Endothelial cell of umbilical vein (primary cell): ENCODE measurements around the gene PPP4C. TPM values are rescaled to one million over a fixed set of nuclear protein-coding genes. Genes with fewer than 3 reads are reported as not detected.

ENCODE experiments used
- BruUV-seq: library from RNA; stranded (reverse); fragments of 400-500 nt; replicated peaks from 2 replicates; lab custom pipeline; 2021; lab: Mats Ljungman, UMichigan
- CTCF ChIA-PET: fragments of 300-600, 350-600 bp; sonication (Branson Sonifier 250); formaldehyde crosslinking; loops from one replicate; lab custom pipeline; 2021; ENCODE audit warnings: antibody characterized with exemption, inconsistent platforms; lab: Charles Lee
- POLR2A ChIA-PET: fragments of 300-600, 350-600 bp; sonication (Branson Sonifier 250); formaldehyde crosslinking; loops from one replicate; lab custom pipeline; 2021; ENCODE audit warnings: antibody characterized with exemption, inconsistent platforms; lab: Charles Lee
- DNase-seq: peaks from one replicate; pipeline ENCODE4 v3.0.0-alpha.2; 2011; ENCODE audit warnings: low read depth, low spot score
- FAIRE-seq: peaks from 2 replicates; lab custom pipeline; 2011; peaks lifted over from hg19 to GRCh38; lab: Jason Lieb, UNC
- H2AFZ ChIP-seq: 2 replicates; pipeline ENCODE4 v1.6.0; 2012; ENCODE audit warnings: low read depth, low read length, control low read depth, inconsistent platforms
- H3K27ac ChIP-seq: 2 replicates; pipeline ENCODE4 v1.5.1; 2011; ENCODE audit warnings: low read depth, mild to moderate bottlenecking, control low read depth, low read length, moderate library complexity; ENCODE audit not compliant: insufficient read depth
- H3K27me3 ChIP-seq, 2 experiments: 2 replicates each; pipeline versions ENCODE4 v1.6.0 to v1.6.1; 2011; ENCODE audit warnings: low read length in 2 of 2, mixed read lengths in 1 of 2; ENCODE audit not compliant: control insufficient read depth in 2 of 2, insufficient read depth in 2 of 2
- H3K36me3 ChIP-seq, 2 experiments: 2 replicates in 1 of 2; 3 replicates in 1 of 2; pipeline ENCODE4 v1.5.1; 2011; ENCODE audit warnings: low read length in 2 of 2, mild to moderate bottlenecking in 1 of 2, moderate library complexity in 1 of 2; ENCODE audit not compliant: control insufficient read depth in 2 of 2, insufficient read depth in 2 of 2; ENCODE audit errors: extremely low read depth in 1 of 2
- H3K4me1 ChIP-seq: 3 replicates; pipeline ENCODE4 v1.5.1; 2011; ENCODE audit warnings: mild to moderate bottlenecking, low read length; ENCODE audit not compliant: control insufficient read depth, insufficient read depth; ENCODE audit errors: extremely low read depth
- H3K4me2 ChIP-seq: 2 replicates; pipeline ENCODE4 v1.6.1; 2011; ENCODE audit warnings: low read length, control low read depth, mixed read lengths; ENCODE audit not compliant: insufficient read depth
- H3K4me3 ChIP-seq, 3 experiments: fragments of 200-600 bp in 1 of 3; sonication (generic), shearing (Covaris generic) in 1 of 3; replicated peaks in 1 of 3; 2 replicates each; pipeline ENCODE4 v1.5.1; 2011 to 2016; ENCODE audit warnings: control low read depth in 3 of 3, low read length in 3 of 3, mild to moderate bottlenecking in 2 of 3, inconsistent platforms in 1 of 3, low read depth in 1 of 3, moderate library complexity in 1 of 3; ENCODE audit not compliant: insufficient read depth in 1 of 3
- H3K79me2 ChIP-seq: 2 replicates; pipeline ENCODE4 v1.6.0; 2012; ENCODE audit warnings: low read length, inconsistent platforms; ENCODE audit not compliant: control insufficient read depth, insufficient read depth
- H3K9ac ChIP-seq: replicated peaks from 2 replicates; pipeline ENCODE3; 2011; ENCODE audit warnings: low read length, control low read depth; ENCODE audit not compliant: insufficient read depth; ENCODE audit errors: extremely low read depth
- H3K9me1 ChIP-seq: replicated peaks from 3 replicates; pipeline ENCODE4 v1.6.0; 2011; ENCODE audit warnings: mild to moderate bottlenecking, low read length; ENCODE audit not compliant: control insufficient read depth, insufficient read depth; ENCODE audit errors: extremely low read depth
- H3K9me3 ChIP-seq: replicated peaks from 2 replicates; pipeline ENCODE4 v1.5.1; 2012; ENCODE audit warnings: low read length, inconsistent platforms; ENCODE audit not compliant: control insufficient read depth, insufficient read depth
- H4K20me1 ChIP-seq: replicated peaks from 2 replicates; pipeline ENCODE3; 2011; ENCODE audit warnings: mild to moderate bottlenecking, low read length; ENCODE audit not compliant: control insufficient read depth, insufficient read depth; ENCODE audit errors: extremely low read depth
- EZH2 ChIP-seq: IDR thresholded peaks from 2 replicates; pipeline ENCODE4 v1.6.1; 2012; ENCODE audit warnings: borderline replicate concordance, low read depth, mild to moderate bottlenecking, moderate library complexity, low read length, inconsistent platforms; ENCODE audit not compliant: severe bottlenecking
- FOS ChIP-seq: IDR thresholded peaks from 2 replicates; pipeline ENCODE4 v1.6.1; 2011; ENCODE audit warnings: mild to moderate bottlenecking, low read length, moderate library complexity, borderline replicate concordance; ENCODE audit not compliant: insufficient read depth
- GATA2 ChIP-seq: IDR thresholded peaks from 2 replicates; pipeline ENCODE4 v1.7.0; 2011; ENCODE audit warnings: low read depth, mild to moderate bottlenecking, moderate library complexity, mixed read lengths, low read length; ENCODE audit not compliant: insufficient read length, insufficient read depth
- JUN ChIP-seq: IDR thresholded peaks from 2 replicates; pipeline ENCODE4 v1.6.1; 2011; ENCODE audit warnings: borderline replicate concordance, low read depth; ENCODE audit not compliant: insufficient read length, insufficient read depth
- MYC ChIP-seq: IDR thresholded peaks from one replicate; pipeline ENCODE4 v1.6.1; 2011; ENCODE audit warnings: mild to moderate bottlenecking, low read depth, low read length
- POLR2A ChIP-seq: IDR thresholded peaks from 2 replicates; pipeline ENCODE4 v1.6.1; 2012; ENCODE audit warnings: low read depth, mild to moderate bottlenecking, control low read depth, low read length
- POLR2AphosphoS5 ChIP-seq: IDR thresholded peaks from 2 replicates; pipeline ENCODE4 v1.6.1; 2012; ENCODE audit warnings: low read depth, mild to moderate bottlenecking, control low read depth, low read length, moderate library complexity; ENCODE audit not compliant: insufficient read depth
- dilution Hi-C: fragments of 300-500 bp; cut with MboI; formaldehyde crosslinking; loops from one replicate; pipeline ENCODE4 v1.15.0; 2019; ENCODE audit warnings: low sequenced_read_pairs; ENCODE audit not compliant: extremely low pct_ligation_motif_present
- intact Hi-C: fragments of 100-400 bp; cut with micrococcal nuclease; formaldehyde crosslinking; loops from one replicate; pipeline ENCODE4 v1.10.0; 2022
- polyA plus RNA-seq, 4 experiments: library from polyadenylated mRNA; depleted of rRNA in 3 of 4; stranded (reverse) in 3 of 4; unstranded in 1 of 4; fragments of >200 nt; gene quantifications; 2 replicates each; pipeline versions ENCODE4 v1.2.1 to v1.2.3, GENCODE V29; 2011 to 2012; ENCODE audit warnings: missing spikeins in 1 of 4
- total RNA-seq: library from RNA; stranded (reverse); gene quantifications from 2 replicates; pipeline ENCODE4 v1.2.3, GENCODE V29; 2021
- TF ChIP-seq, protein P1 (sequence below), 2 donors: IDR thresholded peaks; 1 replicate in 1 of 2; 2 replicates in 1 of 2; pipeline ENCODE4 v1.5.1; 2011; ENCODE audit warnings: low read length in 2 of 2, mild to moderate bottlenecking in 2 of 2, moderate library complexity in 2 of 2, control low read depth in 1 of 2, inconsistent platforms in 1 of 2, low read depth in 1 of 2; ENCODE audit not compliant: insufficient read depth in 1 of 2; ENCODE audit errors: extremely low read depth in 1 of 2
- TF ChIP-seq, protein P2 (sequence below): IDR thresholded peaks from 2 replicates; pipeline ENCODE4 v1.6.1; 2011; ENCODE audit not compliant: insufficient read depth, insufficient read length

PPP4C gene
- total and polyA plus RNA-seq, 2 donors (not counting 3 experiments of a cell fraction or from before 2014, with no cell fraction given), result 167 to 327 TPM

DNA sequence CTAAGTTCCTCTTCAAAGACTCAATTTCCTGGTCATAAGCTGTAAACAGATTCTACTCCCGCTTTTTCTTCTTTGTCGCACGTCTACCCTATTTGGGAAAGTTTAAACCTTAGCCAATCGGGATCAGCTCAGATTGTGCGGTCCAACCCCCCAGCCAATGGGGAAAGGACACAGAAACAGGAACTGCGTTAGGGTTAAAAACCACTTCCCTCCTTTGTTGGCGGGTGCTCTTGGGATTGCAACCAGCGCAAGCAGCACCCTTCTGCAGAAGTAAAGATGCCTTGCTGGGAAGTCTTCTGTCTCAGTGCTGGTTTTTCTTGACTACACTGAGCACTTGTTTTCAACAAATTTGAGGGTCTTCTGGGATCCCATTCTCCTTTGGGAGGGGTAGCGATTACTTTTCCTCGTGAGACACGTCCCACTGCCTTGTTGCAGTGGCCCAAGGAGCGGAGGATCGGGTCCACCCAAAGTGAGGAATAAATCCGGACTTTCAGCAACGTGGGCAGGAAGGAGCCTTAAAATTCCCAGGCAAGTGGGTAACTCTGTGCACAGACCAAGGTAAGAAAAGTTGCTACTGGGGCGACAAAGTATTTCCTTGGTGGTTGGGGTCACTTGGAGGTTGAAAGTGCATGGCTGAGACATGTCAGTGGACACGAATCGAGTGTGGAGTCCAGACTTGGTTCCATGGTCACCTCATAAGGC, 21.2 kb downstream of the PPP4C start:
- dilution Hi-C loops (no loop called here), intact Hi-C loops (loop anchor here (1.0 to 10.0 kb wide), 3 partner anchors 26 to 558 kb away; partner anchors contain the start of genes FBRS, MAPK3, PRR14 and ZNF771)
- DNase-seq (peak; percentile 24), FAIRE-seq (no peak)
- Histone ChIP-seq H3K4me2 (no peak overlapping the region), H3K36me3 (peaks cover 0 to 8% of the 10 kb centered on the region in 2 experiments), H4K20me1 (no peaks in the 10 kb centered on the region), H3K4me1 (peaks cover 16% of the 10 kb centered on the region), H3K9ac (no peak overlapping the region), H3K9me3 (peaks cover 3% of the 10 kb centered on the region), H3K79me2 (no peaks in the 10 kb centered on the region), H3K9me1 (no peaks in the 10 kb centered on the region), H3K27me3 (no peaks in the 10 kb centered on the region), H2AFZ (no peak overlapping the region), H3K4me3 (no peak overlapping the region), H3K27ac (no peak overlapping the region)
- TF ChIP-seq FOS, result no peak
- TF ChIP-seq, protein P1, sequence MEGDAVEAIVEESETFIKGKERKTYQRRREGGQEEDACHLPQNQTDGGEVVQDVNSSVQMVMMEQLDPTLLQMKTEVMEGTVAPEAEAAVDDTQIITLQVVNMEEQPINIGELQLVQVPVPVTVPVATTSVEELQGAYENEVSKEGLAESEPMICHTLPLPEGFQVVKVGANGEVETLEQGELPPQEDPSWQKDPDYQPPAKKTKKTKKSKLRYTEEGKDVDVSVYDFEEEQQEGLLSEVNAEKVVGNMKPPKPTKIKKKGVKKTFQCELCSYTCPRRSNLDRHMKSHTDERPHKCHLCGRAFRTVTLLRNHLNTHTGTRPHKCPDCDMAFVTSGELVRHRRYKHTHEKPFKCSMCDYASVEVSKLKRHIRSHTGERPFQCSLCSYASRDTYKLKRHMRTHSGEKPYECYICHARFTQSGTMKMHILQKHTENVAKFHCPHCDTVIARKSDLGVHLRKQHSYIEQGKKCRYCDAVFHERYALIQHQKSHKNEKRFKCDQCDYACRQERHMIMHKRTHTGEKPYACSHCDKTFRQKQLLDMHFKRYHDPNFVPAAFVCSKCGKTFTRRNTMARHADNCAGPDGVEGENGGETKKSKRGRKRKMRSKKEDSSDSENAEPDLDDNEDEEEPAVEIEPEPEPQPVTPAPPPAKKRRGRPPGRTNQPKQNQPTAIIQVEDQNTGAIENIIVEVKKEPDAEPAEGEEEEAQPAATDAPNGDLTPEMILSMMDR (IDR thresholded peaks at IDR 0.05; ENCODE audit: extremely low read depth in 1 of 2, insufficient read depth in 1 of 2, low read depth in 1 of 2, low read length in 2 of 2), result no peak
- TF ChIP-seq JUN, result no peak
- TF ChIP-seq GATA2, result no peak
- no peak for TF ChIP-seq POLR2AphosphoS5
- no peak for TF ChIP-seq MYC
- no peak for TF ChIP-seq POLR2A
- TF ChIP-seq EZH2, result no peak
- TF ChIP-seq, protein P2, sequence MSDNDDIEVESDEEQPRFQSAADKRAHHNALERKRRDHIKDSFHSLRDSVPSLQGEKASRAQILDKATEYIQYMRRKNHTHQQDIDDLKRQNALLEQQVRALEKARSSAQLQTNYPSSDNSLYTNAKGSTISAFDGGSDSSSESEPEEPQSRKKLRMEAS, result no peak
- ChIA-PET POLR2A (no interaction called here), CTCF (interaction anchor here (1.7 kb wide), 1 partner anchor 16 kb away, joined by 7 read pairs; no protein-coding TSS in a partner anchor)
- no TSS peak for BruUV-seq
